OCI-LY7 (cell line): ENCODE measurements around the gene FBXW11. TPM values are rescaled to one million over a fixed set of nuclear protein-coding genes. Genes with fewer than 3 reads are reported as not detected.

Source experiments
- BruUV-seq: library from RNA; stranded (reverse); fragments of 400-500 nt; replicated peaks from 2 replicates; lab custom pipeline; 2021; lab: Mats Ljungman, UMichigan
- CTCF ChIA-PET: fragments of 300-600 bp; sonication (Branson Sonifier 250); formaldehyde crosslinking; loops from one replicate; lab custom pipeline; 2022; ENCODE audit warnings: antibody characterized with exemption; ENCODE audit not compliant: unreplicated experiment; lab: Charles Lee
- POLR2A ChIA-PET: fragments of 300-600 bp; sonication (Branson Sonifier 250); formaldehyde crosslinking; loops from one replicate; lab custom pipeline; 2022; ENCODE audit warnings: antibody characterized with exemption; lab: Charles Lee
- DNase-seq: peaks from one replicate; pipeline ENCODE4 v3.0.0-alpha.2; 2015; ENCODE audit warnings: low spot score
- H2AFZ ChIP-seq: fragments of 200-600 bp; sonication (generic), shearing (Covaris generic); 2 replicates; pipeline ENCODE4 v1.6.1; 2014; ENCODE audit warnings: mild to moderate bottlenecking, antibody characterized with exemption, low read length, moderate library complexity
- H3K27ac ChIP-seq: fragments of 200-600 bp; sonication (generic); 2 replicates; pipeline ENCODE4 v1.5.1; 2014; ENCODE audit warnings: mixed run types, low read depth, mild to moderate bottlenecking, moderate library complexity, low read length, inconsistent platforms; ENCODE audit not compliant: poor library complexity, severe bottlenecking
- H3K36me3 ChIP-seq: fragments of 200-600 bp; sonication (generic); 2 replicates; pipeline ENCODE4 v1.6.1; 2014; ENCODE audit warnings: mild to moderate bottlenecking, antibody characterized with exemption, low read length, moderate library complexity, mixed read lengths; ENCODE audit not compliant: insufficient read depth
- H3K4me1 ChIP-seq: fragments of 200-600 bp; sonication (generic); 2 replicates; pipeline ENCODE4 v1.5.1; 2014; ENCODE audit warnings: mild to moderate bottlenecking, low read length; ENCODE audit not compliant: insufficient read depth, poor library complexity, severe bottlenecking
- H3K4me2 ChIP-seq: fragments of 200-600 bp; sonication (generic); 2 replicates; pipeline ENCODE4 v1.6.1; 2014; ENCODE audit warnings: mild to moderate bottlenecking, low read length
- H3K4me3 ChIP-seq: fragments of 200-600 bp; sonication (generic); 2 replicates; pipeline ENCODE4 v1.5.1; 2014; ENCODE audit warnings: mild to moderate bottlenecking, low read depth, low read length; ENCODE audit not compliant: poor library complexity, severe bottlenecking
- H3K79me2 ChIP-seq: fragments of 200-600 bp; sonication (generic); 2 replicates; pipeline ENCODE4 v1.6.1; 2016; ENCODE audit warnings: low read depth, mild to moderate bottlenecking, low read length, moderate library complexity, mixed read lengths; ENCODE audit not compliant: insufficient read depth
- H3K9me2 ChIP-seq: fragments of 200-600 bp; sonication (generic); 2 replicates; pipeline ENCODE4 v1.6.1; 2016; ENCODE audit warnings: mild to moderate bottlenecking, low read length, mixed read lengths; ENCODE audit not compliant: insufficient read depth
- H3K9me3 ChIP-seq: fragments of 200-600 bp; sonication (generic); 2 replicates; pipeline ENCODE4 v1.6.1; 2014; ENCODE audit warnings: mild to moderate bottlenecking, mixed run types, low read length, mixed read lengths
- H4K20me1 ChIP-seq: fragments of 200-600 bp; sonication (generic); 2 replicates; pipeline ENCODE4 v1.6.1; 2014; ENCODE audit warnings: mild to moderate bottlenecking, antibody characterized with exemption, low read length, moderate library complexity, mixed read lengths; ENCODE audit not compliant: insufficient read depth
- CTCF ChIP-seq: fragments of 200-600 bp; sonication (generic); conservative IDR thresholded peaks from 2 replicates; pipeline ENCODE4 v1.5.1; 2014; ENCODE audit warnings: mild to moderate bottlenecking, antibody characterized with exemption, low read length, moderate library complexity, mixed read lengths
- EZH2phosphoT487 ChIP-seq: fragments of 200-600 bp; sonication (generic); IDR thresholded peaks from 2 replicates; pipeline ENCODE4 v1.6.1; 2018; ENCODE audit warnings: low read depth, borderline replicate concordance, mild to moderate bottlenecking, mixed run types, antibody characterized with exemption, low read length, moderate library complexity, mixed read lengths
- intact Hi-C: fragments of 100-400 bp; cut with micrococcal nuclease; formaldehyde crosslinking; loops from one replicate; pipeline ENCODE4 v1.10.0; 2022; ENCODE audit not compliant: unreplicated experiment
- total RNA-seq, 2 experiments: library from RNA; depleted of rRNA in 1 of 2; stranded (reverse); fragments of >200 nt in 1 of 2; shearing (Covaris generic) in 1 of 2; gene quantifications; 2 replicates each; pipeline ENCODE4 v1.2.3, GENCODE V29; 2014 to 2022

FBXW11 gene
- total RNA-seq, 2 experiments from 2014 or later = 33.0 to 51.5 TPM

- no peak overlapping the region for H2AFZ ChIP-seq
- ChIA-PET CTCF (interaction anchor here (0.6 kb wide), 1 partner anchor 87 kb away, joined by 4 read pairs; no protein-coding TSS in a partner anchor), POLR2A (interaction anchor here (1.6 to 2.5 kb wide), 2 partner anchors 9 to 46 kb away, joined by 6 to 8 read pairs; partner anchors contain the start of gene FBXW11)
- H3K79me2 ChIP-seq = peaks cover 63% of the 10 kb centered on the region; the same call in 1 of the 2 replicates
- no peak overlapping the region for H3K27ac ChIP-seq
- intact Hi-C loops = no loop called here
- no peak overlapping the region for H3K4me2 ChIP-seq
- peaks cover 6% of the 10 kb centered on the region for H3K4me1 ChIP-seq
- H3K36me3 ChIP-seq = peaks cover 8% of the 10 kb centered on the region; the same call in 1 of the 2 replicates
- H4K20me1 ChIP-seq = peaks cover 26% of the 10 kb centered on the region; the same call in 1 of the 2 replicates
- TF ChIP-seq CTCF (no peak), EZH2phosphoT487 (no peak)
- no TSS peak for BruUV-seq
- no peaks in the 10 kb centered on the region for H3K9me3 ChIP-seq
- no peak for DNase-seq
- H3K4me3 ChIP-seq = no peak overlapping the region
- H3K9me2 ChIP-seq = no peaks in the 10 kb centered on the region
Measured at GRCh38 chr5:171961117-171961516, 45.3 kb downstream of the FBXW11 start.

GRCh38 chr5:171957591-171958251, 48.7 kb downstream of the FBXW11 start:
- no peak for DNase-seq
- no peak overlapping the region for H3K4me3 ChIP-seq
- H3K36me3 ChIP-seq = peaks cover 3% of the 10 kb centered on the region; the same call in 1 of the 2 replicates
- peaks cover 56% of the 10 kb centered on the region for H3K79me2 ChIP-seq
- H3K9me3 ChIP-seq = no peaks in the 10 kb centered on the region
- peaks cover 13% of the 10 kb centered on the region; the same call in 1 of the 2 replicates for H4K20me1 ChIP-seq
- BruUV-seq = no TSS peak
- H3K4me1 ChIP-seq = no peaks in the 10 kb centered on the region
- H2AFZ ChIP-seq = no peak overlapping the region
- TF ChIP-seq CTCF (no peak), EZH2phosphoT487 (no peak)
- ChIA-PET POLR2A (no interaction called here), CTCF (no interaction called here)
- no peaks in the 10 kb centered on the region for H3K9me2 ChIP-seq
- no peak overlapping the region for H3K4me2 ChIP-seq
- intact Hi-C loops = no loop called here
- no peak overlapping the region for H3K27ac ChIP-seq
